HG03060 (cell line): ENCODE results near the gene SPPL3.
"Not testable (repeated sequence)": the region's sequence is repeated elsewhere in the genome, so short reads cannot be mapped to it uniquely, and the experiment has no call there.

Experiments used
- ATAC-seq: cut with Tn5 transposase; IDR thresholded peaks from one replicate; pipeline ENCODE4 v1.9.1; 2021; ENCODE audit warnings: low read depth, moderate number of reproducible peaks; ENCODE audit not compliant: unreplicated experiment

SPPL3 gene

GRCh38 chr12:120845696-120846095 lies 58.5 kb downstream of the SPPL3 start:
- no peak for ATAC-seq

GRCh38 chr12:120844768-120845449 lies 59.2 kb downstream of the SPPL3 start:
- ATAC-seq = no peak

GRCh38 chr12:120844297-120844696 lies 59.9 kb downstream of the SPPL3 start:
- ATAC-seq = no peak

- ATAC-seq = no peak
Measured at GRCh38 chr12:120843472-120843871, 60.7 kb downstream of the SPPL3 start.

DNA sequence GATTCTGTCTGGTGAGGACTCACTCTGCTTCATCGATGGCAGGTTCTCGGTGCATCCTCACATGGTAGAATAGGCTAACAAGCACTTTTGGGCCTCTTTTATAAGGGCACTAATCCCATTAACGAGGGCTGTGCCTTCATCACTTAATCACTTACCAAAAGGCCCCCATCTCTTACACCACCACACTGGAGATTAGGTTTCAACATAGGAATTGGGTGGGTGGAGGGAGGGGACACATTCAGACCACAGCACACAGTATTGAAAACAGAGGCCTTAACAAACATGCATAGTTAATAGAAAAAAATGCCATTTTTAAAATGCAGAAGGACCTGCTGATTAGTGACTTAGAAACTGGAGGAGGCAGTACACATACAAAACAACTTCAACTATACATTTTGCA lies 61.6 kb downstream of the SPPL3 start:
- no peak for ATAC-seq

- ATAC-seq = no peak
Measured at GRCh38 chr12:120841525-120841924, 62.6 kb downstream of the SPPL3 start.

- no peak for ATAC-seq
Measured at GRCh38 chr12:120839503-120839902, 64.7 kb downstream of the SPPL3 start.

- not testable (repeated sequence) for ATAC-seq
Measured at GRCh38 chr12:120838629-120839383, 65.4 kb downstream of the SPPL3 start.

- ATAC-seq = no peak
Measured at GRCh38 chr12:120836114-120836684, 68.0 kb downstream of the SPPL3 start.

- ATAC-seq = no peak
Measured at GRCh38 chr12:120835657-120836056, 68.5 kb downstream of the SPPL3 start.

GRCh38 chr12:120835304-120835612 lies 68.9 kb downstream of the SPPL3 start:
- ATAC-seq = no peak

DNA sequence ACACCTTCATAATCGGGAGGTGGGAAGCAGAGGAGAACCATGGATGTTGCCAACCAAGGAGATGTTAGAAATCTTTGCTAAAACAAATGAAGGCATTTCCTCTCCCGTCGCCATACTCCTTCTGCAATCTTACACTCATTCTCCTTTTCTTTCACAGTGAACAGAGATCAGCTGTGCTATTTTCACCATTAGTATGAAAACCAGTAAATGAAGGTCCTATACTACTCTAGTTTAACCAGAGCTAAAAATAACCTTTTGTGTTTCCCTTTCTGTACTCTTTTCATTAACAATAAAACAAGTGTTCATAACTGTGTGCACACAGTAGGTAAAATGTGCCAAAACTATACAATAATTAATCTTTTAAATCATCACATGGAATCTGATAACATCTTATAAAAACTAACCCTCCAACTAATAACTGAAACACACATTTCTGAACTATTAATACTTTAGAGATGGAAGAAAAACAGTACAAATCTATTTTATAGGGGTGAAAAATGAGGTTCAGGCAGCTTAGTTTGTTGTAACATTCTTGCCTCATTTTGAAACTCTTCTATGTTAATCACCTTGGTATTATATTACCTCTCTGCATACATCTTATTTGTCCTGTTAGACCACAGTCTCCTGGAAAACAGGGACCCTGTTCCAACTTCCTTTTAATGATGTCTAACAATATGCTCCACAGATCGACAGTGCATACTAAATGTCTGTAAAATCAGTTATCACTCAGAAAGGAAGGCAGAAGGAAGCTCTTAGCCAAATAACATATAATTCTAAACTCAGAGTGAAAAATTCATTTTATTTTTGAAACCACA lies 69.5 kb downstream of the SPPL3 start:
- no peak for ATAC-seq

GRCh38 chr12:120833849-120834248 lies 70.3 kb downstream of the SPPL3 start:
- ATAC-seq = no peak

DNA sequence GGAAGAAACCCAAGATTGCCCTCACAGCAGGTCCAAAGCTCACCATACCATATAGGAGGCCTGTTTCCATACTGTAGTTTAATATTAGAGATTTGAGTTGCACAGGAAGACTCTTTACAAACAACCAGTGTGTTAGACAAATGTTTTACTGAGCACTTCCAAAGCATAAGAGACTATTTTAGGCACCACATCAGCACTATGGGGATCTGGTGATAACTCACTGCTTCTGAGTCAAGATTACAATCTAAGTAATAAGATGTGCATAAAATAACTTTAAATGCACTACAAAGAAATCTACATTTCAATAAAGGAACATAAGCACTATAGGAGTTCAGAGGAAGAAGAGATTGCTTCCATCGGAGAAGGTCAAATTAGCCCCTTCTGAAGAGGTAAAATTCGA lies 71.4 kb downstream of the SPPL3 start:
- ATAC-seq = no peak

- ATAC-seq = no peak
Measured at GRCh38 chr12:120831648-120832267, 72.4 kb downstream of the SPPL3 start.

DNA sequence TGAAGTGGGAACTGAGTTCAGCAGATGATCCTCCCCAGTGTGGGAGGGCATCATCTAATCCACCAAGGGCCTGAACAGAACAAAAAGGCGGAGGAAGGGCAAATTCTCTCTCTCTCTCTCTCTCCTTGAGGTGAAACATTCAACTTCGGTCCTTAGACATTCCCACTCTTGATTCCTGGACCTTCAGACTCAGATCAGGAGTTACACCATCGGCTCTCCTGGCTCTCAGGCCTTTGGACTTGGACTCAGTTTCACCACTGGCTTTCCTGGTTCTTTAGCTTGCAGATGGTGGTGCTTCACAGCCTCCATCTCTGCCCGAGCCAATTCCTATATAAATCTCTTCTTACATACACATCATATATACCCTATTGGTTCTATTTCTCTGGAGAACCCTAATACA lies 73.2 kb downstream of the SPPL3 start:
- ATAC-seq = no peak

DNA sequence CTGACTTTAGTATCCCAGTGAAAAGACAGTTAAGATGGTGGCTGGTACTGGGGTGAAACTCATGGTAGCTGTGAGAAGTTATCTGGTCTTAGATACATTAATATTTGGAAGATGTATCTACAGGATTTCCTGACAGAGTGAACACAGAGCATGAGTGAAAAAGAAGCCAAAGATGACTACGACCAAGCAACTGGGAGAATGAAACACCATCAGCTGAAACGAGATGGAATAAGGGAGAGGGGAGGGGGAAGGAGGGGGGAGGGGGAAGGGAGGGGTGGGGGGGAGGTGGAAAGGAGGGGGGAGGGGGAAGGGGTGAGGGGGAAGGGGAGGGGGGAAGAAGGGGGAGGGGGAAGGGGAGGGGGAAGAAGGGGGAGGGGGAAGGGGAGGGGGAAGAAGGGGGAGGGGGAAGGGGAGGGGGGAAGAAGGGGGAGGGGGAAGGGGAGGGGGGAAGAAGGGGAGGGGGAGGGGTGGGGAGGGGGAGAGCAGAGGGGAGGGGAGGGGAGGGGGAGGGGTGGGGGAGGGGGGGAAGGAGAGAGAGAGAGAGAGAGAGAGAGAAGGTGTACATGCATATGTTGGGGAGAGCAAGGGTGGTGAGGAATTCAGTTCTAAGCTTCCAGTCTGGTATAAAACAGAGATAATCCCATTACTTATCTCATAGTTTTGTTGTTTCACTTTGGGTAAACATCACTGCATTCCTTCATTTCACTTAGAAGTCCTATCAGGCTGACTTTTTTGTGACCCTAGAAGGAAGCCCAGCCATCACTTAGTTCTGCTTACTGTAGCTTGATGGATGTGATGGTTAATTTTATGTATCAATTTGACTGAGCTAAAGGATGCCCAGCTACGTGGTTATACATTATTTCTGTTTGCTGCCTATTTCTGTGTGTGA lies 73.9 kb downstream of the SPPL3 start:
- no peak for ATAC-seq

DNA sequence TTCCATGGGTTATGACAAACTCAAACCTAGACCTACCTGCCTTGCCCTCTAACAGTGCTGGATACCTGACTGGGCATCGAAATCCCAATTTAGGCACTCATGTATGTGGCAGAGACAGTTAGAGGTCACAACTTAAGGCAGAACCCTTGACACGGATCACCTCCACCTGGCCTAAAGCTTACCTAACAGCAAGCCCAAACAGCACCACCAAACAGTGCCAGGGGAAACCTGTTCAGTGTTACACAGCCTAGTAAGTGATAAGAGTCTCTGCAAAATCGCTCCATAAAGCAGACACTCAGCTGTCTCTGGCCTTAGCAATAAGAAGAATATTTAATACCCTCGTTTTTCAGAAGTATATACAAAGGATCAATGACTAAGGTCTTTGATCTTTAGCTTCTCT lies 77.8 kb downstream of the SPPL3 start:
- ATAC-seq = no peak

DNA sequence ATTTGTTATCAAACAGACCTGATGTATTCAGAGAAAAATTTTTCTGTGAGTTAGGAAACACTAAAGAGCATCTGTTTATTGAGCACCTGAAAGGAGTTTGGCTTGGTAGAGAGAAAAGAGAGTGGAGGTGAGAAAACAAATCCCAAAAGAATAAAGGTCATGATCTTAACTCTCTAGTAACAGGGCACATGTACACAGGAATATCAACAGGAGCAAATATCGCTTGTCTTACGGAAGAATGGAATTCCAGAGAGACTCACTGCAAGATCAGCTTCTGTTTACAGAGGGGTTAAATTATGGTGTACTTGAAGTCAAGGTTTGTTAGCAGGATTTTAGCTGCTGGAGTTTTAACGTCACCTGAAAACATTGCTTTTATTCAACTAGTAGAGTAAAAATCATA lies 78.8 kb downstream of the SPPL3 start:
- ATAC-seq = no peak
